Activated T-helper 2 cell treated with anti-CD3 and anti-CD28 coated beads, Interferon-gamma antibody, Interleukin-2, Interleukin-4, amounts not matched to agents 10 μg/mL and 5 μg/mL and 100 μg/mL, durations not matched to agents 14 hours and 24 hours and 36 hours (primary cell): Measurements from ENCODE around the gene ERO1B. TPM values are rescaled to one million over a fixed set of nuclear protein-coding genes. Genes with fewer than 3 reads are reported as not detected.

Experiments
- DNase-seq: peaks from one replicate; pipeline ENCODE4 v3.0.0; 2021; ENCODE audit warnings: low spot score
- H3K27ac Mint-ChIP-seq: one replicate; pipeline ENCODE4 v1.8.0; 2021; ENCODE audit warnings: mixed read lengths
- H3K27me3 Mint-ChIP-seq: one replicate; pipeline ENCODE4 v1.8.0; 2021; ENCODE audit warnings: low read depth, mixed read lengths
- H3K36me3 Mint-ChIP-seq: one replicate; pipeline ENCODE4 v1.8.0; 2021; ENCODE audit warnings: low read depth, mixed read lengths
- H3K4me1 Mint-ChIP-seq: one replicate; pipeline ENCODE4 v1.8.0; 2021; ENCODE audit warnings: low read depth, mixed read lengths
- H3K4me3 Mint-ChIP-seq: one replicate; pipeline ENCODE4 v1.8.0; 2021; ENCODE audit warnings: low read depth, mild to moderate bottlenecking, moderate library complexity, mixed read lengths
- H3K9me3 Mint-ChIP-seq: one replicate; pipeline ENCODE4 v1.8.0; 2021; ENCODE audit warnings: mixed read lengths
- intact Hi-C: fragments of 100-400 bp; cut with micrococcal nuclease; formaldehyde crosslinking; loops from one replicate; pipeline ENCODE4 v1.15.1; 2023
- total RNA-seq: library from RNA; stranded (reverse); gene quantifications from 2 replicates; pipeline ENCODE4 v1.2.3, GENCODE V29; 2022

ERO1B gene
- total RNA-seq, 1 donor from 2014 or later, result 3.2 TPM

DNA sequence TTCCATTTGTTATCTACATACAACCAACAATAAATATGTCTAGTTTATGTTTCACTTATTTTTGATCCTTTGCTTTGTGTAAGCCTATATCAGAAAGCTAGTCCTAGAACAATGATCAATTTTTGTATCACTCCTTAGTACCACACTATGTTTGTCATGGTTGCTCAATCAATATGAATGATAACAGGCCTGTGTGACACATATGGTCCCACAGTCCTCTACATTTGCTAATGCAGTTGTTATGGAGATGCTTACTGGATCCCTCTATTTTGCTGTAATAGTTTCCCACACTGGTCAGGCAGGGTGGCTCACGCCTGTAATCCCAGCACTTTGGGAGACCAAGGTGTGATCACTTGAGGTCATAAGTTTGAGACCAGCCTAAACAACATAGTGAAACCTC lies 59.1 kb downstream of the ERO1B start:
- DNase-seq, result no peak
- no peaks in the 10 kb centered on the region for H3K9me3 Mint-ChIP-seq
- H3K4me1 Mint-ChIP-seq, result no peaks in the 10 kb centered on the region
- no peak overlapping the region for H3K27ac Mint-ChIP-seq
- H3K4me3 Mint-ChIP-seq, result no peak overlapping the region
- no peaks in the 10 kb centered on the region for H3K36me3 Mint-ChIP-seq
- no peaks in the 10 kb centered on the region for H3K27me3 Mint-ChIP-seq
- intact Hi-C loops, result no loop called here

DNA sequence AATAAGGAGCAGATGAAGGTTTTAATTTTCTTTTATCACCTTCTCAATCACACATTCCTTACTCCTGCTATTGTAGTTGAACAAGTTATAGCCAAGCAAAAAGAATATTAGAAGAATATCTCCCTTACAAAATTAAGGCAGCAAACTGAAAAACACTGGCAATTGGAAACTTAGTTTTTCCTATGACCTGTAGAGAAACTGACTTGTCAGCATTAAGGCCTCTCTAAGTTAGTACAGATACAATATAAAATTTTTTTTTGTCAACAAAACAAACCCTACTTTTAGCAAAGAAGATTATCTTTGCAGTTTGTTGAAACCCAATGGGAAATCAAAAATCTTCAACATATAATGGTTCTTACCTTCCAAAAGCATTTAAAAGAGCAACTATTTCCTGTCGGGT lies 61.3 kb downstream of the ERO1B start:
- Mint-ChIP-seq H3K4me3 (no peak overlapping the region), H3K36me3 (no peaks in the 10 kb centered on the region), H3K9me3 (no peaks in the 10 kb centered on the region), H3K27me3 (no peaks in the 10 kb centered on the region), H3K27ac (no peak overlapping the region), H3K4me1 (no peaks in the 10 kb centered on the region)
- intact Hi-C loops, result no loop called here
- DNase-seq, result no peak

DNA sequence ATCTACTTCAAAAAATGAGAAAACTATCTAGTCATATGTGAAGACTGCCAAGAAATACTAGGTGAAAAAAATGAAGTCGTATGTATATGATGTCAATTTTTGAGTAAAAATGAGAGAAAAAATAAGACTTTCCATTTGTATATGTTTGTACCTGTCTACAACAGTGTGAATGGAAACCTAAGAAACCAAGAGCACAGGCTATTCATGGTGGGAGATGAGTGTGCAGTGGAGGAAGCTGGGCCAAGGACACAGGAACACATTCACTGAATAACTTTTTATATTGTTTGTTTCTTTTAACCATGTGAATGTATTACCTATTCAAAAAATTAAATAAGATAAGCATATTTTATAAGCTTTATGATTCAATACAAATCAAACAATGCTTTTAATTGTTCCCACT lies 67.0 kb downstream of the ERO1B start:
- no peaks in the 10 kb centered on the region for H3K36me3 Mint-ChIP-seq
- no peaks in the 10 kb centered on the region for H3K9me3 Mint-ChIP-seq
- H3K4me3 Mint-ChIP-seq, result no peak overlapping the region
- no peak overlapping the region for H3K27ac Mint-ChIP-seq
- DNase-seq, result no peak
- H3K27me3 Mint-ChIP-seq, result no peaks in the 10 kb centered on the region
- intact Hi-C loops, result loop anchor here (10.0 kb wide), 1 partner anchor 60 kb away; no protein-coding TSS in a partner anchor
- peaks cover 2% of the 10 kb centered on the region for H3K4me1 Mint-ChIP-seq

DNA sequence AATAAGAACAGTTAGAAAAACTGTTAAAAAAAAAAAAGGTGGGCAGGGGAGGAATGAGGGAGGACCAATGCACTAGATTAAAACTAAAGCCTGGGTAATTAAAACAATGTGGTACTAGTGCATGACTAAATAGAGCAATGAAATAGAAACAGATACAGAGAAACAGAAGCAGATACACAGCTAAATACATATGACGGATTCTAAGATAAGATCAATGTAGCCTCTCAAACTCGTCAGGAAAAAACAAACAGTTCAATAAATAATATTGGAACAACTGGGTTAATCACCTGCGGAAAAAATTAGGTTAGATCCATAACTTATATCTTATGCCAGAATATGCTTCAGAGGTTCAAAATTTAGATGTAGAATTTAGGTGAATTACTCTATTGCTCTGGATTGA lies 68.2 kb downstream of the ERO1B start:
- Mint-ChIP-seq H3K27ac (no peak overlapping the region), H3K36me3 (no peaks in the 10 kb centered on the region), H3K9me3 (no peaks in the 10 kb centered on the region), H3K4me3 (no peak overlapping the region), H3K4me1 (peaks cover 2% of the 10 kb centered on the region), H3K27me3 (no peaks in the 10 kb centered on the region)
- intact Hi-C loops, result loop anchor here (10.0 kb wide), 1 partner anchor 61 kb away; no protein-coding TSS in a partner anchor
- no peak for DNase-seq

DNA sequence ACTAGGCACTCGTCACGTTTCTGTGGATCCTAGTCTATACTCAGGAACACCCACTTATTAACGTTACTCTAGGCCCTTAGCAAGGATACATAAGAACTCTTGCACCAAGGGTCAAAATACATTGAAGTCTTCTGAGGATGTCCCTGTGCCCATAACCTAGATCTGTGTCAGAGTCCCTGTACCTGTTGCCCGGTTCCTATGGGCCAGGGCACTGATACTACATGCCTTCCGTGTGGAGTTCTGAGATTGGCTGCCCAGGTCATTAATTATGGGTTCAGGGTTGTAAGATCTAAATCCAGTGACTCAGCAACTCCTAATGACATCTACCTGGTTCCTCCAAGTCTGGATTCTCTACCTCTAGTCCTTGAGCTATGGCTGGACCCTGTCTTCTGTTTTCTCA lies 69.9 kb downstream of the ERO1B start:
- intact Hi-C loops, result loop anchor here (10.0 kb wide), 1 partner anchor 63 kb away; no protein-coding TSS in a partner anchor
- Mint-ChIP-seq H3K36me3 (no peaks in the 10 kb centered on the region), H3K4me3 (no peak overlapping the region), H3K27me3 (no peaks in the 10 kb centered on the region), H3K27ac (no peak overlapping the region), H3K9me3 (no peaks in the 10 kb centered on the region), H3K4me1 (peaks cover 2% of the 10 kb centered on the region)
- DNase-seq, result no peak

DNA sequence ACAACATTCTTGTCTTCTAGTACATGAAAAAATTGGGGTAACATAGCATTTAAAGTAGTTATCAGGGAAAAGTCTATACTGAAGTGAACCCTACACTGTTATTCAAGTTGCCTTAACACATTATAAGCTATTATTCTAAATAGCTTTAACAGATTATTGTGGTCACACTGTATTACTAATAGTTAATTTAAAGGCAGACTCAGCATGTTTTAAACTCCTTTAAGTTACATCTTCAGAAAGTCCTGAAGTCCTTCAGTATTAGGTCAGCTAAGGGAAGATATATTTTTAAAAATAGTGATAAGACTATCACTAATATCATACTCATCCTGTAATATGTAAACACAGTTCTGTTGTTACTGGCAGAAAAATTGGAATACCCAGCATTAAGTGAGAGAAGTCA lies 72.0 kb downstream of the ERO1B start:
- Mint-ChIP-seq H3K27ac (no peak overlapping the region), H3K4me3 (no peak overlapping the region), H3K27me3 (no peaks in the 10 kb centered on the region), H3K9me3 (no peaks in the 10 kb centered on the region), H3K36me3 (no peaks in the 10 kb centered on the region), H3K4me1 (peaks cover 2% of the 10 kb centered on the region)
- DNase-seq, result no peak
- intact Hi-C loops, result loop anchor here (10.0 kb wide), 1 partner anchor 65 kb away; no protein-coding TSS in a partner anchor

DNA sequence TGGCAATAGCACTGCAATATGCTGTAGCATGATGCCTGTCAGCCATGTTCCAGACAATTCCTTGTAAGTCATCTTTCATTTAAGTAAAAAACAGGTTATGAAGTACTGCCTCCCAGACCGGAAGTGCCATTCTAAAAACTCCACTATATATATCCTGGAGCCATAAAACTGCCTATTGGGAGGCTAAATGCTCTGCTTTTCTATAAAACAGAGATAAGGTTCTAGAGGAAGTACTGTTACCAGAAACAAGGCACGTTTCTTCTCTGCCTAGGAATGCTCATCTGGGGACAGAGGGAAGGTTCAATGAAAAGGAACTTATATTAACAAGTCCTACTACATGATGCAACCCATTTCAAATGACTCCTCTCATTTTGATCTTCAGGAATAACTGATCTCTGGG lies 72.6 kb downstream of the ERO1B start:
- DNase-seq, result no peak
- intact Hi-C loops, result no loop called here
- H3K9me3 Mint-ChIP-seq, result no peaks in the 10 kb centered on the region

DNA sequence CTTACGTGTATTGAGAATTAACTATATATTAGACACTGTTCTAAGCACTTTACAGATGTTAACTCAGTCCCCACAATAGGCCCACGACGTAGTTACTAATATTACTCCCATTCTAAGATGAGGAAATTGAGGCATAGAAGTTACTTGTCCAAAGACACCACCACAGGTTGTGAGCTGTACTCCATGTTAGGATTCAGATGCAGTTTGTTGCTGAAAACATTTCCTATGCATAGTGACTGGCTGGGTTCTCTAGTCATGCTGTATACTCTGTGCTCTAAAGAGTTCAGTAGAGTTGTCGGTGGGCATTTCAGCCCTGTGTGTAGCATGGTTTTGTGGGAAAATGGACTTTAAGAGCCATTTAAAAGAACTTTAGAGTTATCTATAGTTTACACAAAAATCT lies 74.2 kb downstream of the ERO1B start:
- Mint-ChIP-seq H3K4me3 (no peak overlapping the region), H3K36me3 (peaks cover 9% of the 10 kb centered on the region), H3K9me3 (peaks cover 10% of the 10 kb centered on the region), H3K27me3 (no peaks in the 10 kb centered on the region), H3K4me1 (no peaks in the 10 kb centered on the region), H3K27ac (no peak overlapping the region)
- intact Hi-C loops, result no loop called here
- no peak for DNase-seq

More for the DNA sequence above, 72.6 kb downstream of the ERO1B start:
- Mint-ChIP-seq H3K4me3 (no peak overlapping the region), H3K27me3 (no peaks in the 10 kb centered on the region), H3K27ac (no peak overlapping the region), H3K4me1 (peaks cover 2% of the 10 kb centered on the region), H3K36me3 (no peaks in the 10 kb centered on the region)

DNA sequence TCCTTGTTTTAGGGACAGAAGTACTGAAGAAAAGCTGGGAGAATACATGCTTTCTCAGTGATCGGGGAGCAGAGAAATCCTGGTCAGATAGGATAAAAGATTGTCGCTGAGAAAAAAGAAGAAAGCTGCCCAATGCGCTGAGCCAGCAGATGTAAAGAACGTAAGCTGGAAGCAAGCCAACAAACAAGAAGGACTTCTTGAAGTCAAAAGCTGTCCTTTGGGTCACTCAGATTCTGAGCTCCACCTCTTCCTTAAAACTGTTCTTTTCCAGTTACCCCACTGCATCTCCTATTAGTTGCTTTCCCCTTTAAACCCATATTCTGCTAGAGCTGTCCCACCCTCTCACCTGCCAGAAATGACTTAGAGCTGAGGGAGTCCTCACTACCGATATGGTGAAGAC lies 74.6 kb downstream of the ERO1B start:
- Mint-ChIP-seq H3K36me3 (peaks cover 13% of the 10 kb centered on the region), H3K9me3 (peaks cover 13% of the 10 kb centered on the region), H3K4me1 (no peaks in the 10 kb centered on the region), H3K27me3 (no peaks in the 10 kb centered on the region), H3K27ac (no peak overlapping the region), H3K4me3 (no peak overlapping the region)
- intact Hi-C loops, result no loop called here
- no peak for DNase-seq

DNA sequence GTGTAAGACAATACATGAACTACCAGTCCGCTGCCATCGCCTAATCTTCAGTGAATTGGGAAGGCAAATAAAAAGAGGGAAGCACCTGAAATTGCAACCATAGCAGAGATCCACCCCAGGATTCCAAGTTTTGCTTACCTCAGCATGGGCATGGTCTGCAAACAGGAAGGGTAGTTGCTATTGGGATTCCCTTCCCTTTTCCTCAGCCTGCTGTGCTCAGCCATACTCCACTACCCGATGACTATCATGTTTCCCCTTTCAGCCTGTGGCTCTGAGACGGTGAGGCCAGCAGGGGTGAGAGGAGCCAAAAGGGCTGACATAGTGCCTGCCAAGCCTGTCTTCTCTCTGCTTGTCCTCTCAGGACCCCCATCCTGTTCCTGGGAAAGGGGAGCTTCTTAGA lies 75.2 kb downstream of the ERO1B start:
- Mint-ChIP-seq H3K9me3 (peaks cover 16% of the 10 kb centered on the region), H3K4me1 (no peaks in the 10 kb centered on the region), H3K36me3 (peaks cover 17% of the 10 kb centered on the region), H3K27ac (no peak overlapping the region), H3K4me3 (no peak overlapping the region), H3K27me3 (no peaks in the 10 kb centered on the region)
- DNase-seq, result no peak
- intact Hi-C loops, result no loop called here

DNA sequence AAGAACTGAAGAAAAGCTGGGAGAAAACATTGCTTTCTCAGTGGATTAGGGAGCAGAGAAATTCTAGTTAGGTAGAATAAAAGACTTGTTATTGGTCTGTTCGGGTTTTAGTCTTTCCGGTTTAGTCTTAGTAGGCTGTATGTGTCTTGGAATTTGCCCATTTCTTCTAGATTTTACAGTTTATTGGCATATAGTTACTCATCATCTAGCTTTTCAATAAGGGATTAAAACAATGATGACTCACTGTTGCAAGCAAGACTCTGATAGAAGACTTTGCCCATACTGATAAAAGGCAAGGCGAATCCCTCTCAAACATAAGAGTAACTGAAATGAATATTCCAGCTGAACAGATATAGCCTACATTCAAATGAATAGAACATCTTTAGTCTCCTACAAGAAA lies 77.1 kb downstream of the ERO1B start:
- H3K36me3 Mint-ChIP-seq, result peaks cover 33% of the 10 kb centered on the region
- intact Hi-C loops, result no loop called here
- H3K9me3 Mint-ChIP-seq, result peaks cover 34% of the 10 kb centered on the region
- H3K27me3 Mint-ChIP-seq, result no peaks in the 10 kb centered on the region
- no peak overlapping the region for H3K27ac Mint-ChIP-seq
- no peaks in the 10 kb centered on the region for H3K4me1 Mint-ChIP-seq
- H3K4me3 Mint-ChIP-seq, result no peak overlapping the region
- no peak for DNase-seq

DNA sequence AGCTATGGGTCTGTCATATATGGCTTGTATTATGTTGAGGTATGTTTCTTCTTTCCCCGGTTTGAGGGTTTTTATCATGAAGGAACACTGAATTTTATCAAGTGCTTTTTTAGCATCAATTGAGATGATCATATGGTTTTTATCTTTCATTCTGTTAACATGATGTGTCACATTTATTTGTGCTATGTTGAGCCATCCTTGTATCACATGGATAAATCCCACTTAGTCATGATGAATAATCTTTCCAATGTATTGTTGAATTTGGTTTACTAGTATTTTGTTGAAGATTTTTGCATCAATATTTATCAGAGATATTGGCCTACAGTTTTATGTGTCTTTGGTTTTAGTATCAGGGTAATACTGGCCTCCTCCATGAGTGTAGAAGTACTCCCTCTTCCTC lies 77.7 kb downstream of the ERO1B start:
- Mint-ChIP-seq H3K27ac (no peak overlapping the region), H3K9me3 (peaks cover 37% of the 10 kb centered on the region), H3K27me3 (no peaks in the 10 kb centered on the region), H3K4me1 (no peaks in the 10 kb centered on the region), H3K4me3 (no peak overlapping the region), H3K36me3 (peaks cover 36% of the 10 kb centered on the region)
- intact Hi-C loops, result no loop called here
- DNase-seq, result no peak

DNA sequence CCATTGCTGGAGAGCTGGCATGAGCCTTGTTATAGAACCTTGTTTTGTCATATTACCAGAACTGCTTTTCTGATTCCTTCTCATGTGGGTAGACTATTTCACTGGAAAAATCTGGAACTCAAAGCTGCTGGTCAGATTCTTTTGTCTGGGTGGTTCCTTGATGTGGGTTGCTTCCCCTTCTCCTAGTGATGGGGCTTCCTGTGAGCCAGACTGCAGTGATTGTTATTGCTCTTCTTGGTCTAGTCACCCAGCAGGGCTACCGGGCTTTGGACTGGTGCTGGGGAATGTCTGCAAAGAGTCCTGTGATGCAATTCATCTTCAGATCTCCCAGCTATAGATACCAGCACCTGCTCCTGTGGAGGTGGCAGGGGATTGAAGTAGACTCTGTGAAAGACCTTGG lies 80.0 kb downstream of the ERO1B start:
- Mint-ChIP-seq H3K27ac (no peak overlapping the region), H3K4me1 (no peaks in the 10 kb centered on the region), H3K4me3 (no peak overlapping the region), H3K27me3 (no peaks in the 10 kb centered on the region), H3K36me3 (peaks cover 44% of the 10 kb centered on the region), H3K9me3 (peaks cover 37% of the 10 kb centered on the region)
- intact Hi-C loops, result no loop called here
- DNase-seq, result no peak

DNA sequence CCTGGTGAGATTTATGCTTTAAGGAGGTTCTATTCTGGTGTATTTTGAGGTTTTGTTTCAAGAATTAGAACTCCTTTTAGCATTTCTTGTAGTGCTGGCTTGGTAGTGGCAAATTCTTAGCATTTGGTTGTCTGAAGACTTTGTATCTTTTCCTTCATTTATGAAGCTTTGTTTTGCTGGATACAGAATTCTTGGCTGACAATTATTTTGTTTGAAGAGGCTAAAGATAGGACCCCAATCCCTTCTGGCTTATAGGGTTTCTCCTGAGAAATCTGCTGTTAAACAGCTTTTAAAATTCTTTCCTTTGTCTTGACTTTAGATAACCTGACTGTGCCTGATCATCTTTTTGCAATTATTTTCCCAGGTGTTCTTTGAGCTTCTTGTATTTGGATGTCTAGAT lies 80.8 kb downstream of the ERO1B start:
- Mint-ChIP-seq H3K9me3 (peaks cover 37% of the 10 kb centered on the region), H3K4me1 (no peaks in the 10 kb centered on the region), H3K27me3 (no peaks in the 10 kb centered on the region), H3K4me3 (no peak overlapping the region), H3K36me3 (peaks cover 44% of the 10 kb centered on the region), H3K27ac (no peak overlapping the region)
- no peak for DNase-seq
- intact Hi-C loops, result no loop called here
